Dedifferentiated amniotic fluid mesenchymal stem cell (primary cell): ENCODE results near the gene JPH2.
A peak's percentile ranks its signal among the peaks of the same experiment; 100 is the strongest.

Experiments
- DNase-seq: peaks from one replicate; pipeline ENCODE4 v3.0.0-alpha.2; 2016; ENCODE audit errors: extremely low spot score

The JPH2 gene

DNA sequence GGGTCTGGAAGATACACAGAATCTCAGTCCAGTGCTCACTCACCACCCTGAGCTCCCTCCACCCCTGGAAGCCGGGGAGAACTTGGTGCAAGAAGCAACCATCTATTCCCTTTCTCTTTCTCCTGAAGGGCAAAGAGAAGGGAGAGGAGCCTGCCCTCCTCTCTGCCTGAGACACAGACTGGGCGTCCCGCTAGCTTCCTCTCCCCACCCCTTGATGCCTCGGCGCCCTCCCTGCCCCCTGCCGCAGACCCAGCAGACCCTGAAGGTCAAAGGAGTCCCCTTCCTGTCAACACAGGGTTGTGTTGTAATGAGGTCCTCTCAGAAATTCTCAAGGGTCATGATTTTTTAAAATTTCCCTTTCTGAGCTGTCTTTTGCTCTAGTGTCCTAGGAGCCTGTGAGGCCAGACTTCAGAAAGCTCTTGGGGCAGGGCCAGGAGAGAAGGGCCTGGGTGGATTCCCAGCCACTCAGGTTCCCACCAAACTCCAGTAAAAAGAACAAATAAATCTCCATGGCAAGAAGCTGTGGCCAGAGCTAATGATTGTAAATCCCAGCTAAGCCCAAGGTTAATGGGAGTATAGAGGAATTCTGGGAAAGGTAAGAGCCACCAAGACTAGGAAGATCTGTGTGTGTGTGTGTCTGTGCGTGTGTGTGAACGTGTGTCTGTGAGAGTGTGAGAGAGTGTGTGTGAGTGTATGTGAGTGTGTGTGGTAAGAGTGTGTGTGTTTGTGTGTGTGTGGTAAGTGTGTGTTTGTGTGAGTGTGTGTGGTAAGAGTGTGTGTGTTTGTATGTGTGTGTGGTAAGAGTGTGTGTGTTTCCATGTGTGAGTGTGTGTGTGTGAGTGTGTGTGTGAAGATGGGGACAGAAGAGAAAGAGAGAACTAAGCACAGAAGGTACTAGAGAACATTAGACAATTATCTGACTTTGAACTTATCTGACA, 1.1 kb upstream of the JPH2 start:
- no peak for DNase-seq

DNA sequence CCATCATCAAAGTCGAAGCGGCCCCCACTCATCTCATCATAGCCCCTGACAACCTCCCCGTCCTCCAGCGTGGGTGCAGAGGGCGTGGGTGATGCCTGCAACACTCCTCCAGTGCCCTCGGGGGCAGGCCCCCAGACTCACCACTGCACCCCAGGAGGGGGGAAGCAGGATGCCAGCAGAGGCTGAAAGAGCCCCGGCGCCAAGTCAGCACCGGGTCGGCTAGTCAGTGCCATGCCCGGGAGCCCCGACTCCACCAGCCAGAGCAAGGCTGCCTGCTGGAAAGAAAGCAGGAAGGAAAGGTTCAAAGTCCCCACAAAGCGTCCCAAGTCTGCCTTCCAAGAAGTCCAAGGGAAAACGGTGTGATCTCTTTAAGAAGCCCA, 324 bp downstream of the JPH2 start:
- no peak for DNase-seq

DNA sequence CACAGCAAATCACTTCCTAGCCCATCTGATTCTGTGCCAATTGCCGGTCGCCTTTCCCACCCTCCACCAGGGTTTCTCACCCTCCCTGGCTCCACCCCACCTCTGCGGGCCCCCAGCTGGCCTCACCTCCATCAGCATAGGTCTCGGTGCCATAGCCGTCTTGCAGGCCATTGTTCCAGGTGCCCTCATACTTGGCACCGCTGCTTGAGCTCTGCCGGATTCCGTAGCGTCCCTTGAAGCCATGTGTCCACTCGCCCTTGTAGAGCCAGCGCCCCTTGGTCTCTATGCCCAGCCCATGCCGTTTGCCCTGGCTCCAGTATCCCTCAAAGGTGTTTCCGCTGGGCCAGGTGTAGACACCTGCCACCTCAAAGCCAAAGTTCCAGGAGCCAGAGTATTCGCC, 787 bp downstream of the JPH2 start:
- DNase-seq, result no peak

DNA sequence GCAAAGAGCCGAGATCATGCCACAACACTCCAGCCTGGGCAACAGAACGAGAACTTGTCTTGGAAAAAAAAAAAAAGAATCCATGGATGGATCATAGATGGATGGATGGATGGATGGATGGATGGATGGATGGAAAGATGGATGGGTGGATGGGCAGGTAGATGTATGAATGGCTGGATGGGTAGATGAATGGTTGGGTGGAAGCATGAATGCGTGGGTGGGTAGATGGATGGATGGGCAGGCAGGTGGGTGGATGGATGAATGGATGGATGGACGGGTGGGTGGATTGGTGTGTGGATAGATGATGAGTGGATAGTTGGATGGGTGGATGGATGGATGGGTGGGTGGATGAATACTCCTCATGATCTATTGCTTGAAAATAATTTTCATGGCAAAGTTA, 1.4 kb downstream of the JPH2 start:
- no peak for DNase-seq

DNA sequence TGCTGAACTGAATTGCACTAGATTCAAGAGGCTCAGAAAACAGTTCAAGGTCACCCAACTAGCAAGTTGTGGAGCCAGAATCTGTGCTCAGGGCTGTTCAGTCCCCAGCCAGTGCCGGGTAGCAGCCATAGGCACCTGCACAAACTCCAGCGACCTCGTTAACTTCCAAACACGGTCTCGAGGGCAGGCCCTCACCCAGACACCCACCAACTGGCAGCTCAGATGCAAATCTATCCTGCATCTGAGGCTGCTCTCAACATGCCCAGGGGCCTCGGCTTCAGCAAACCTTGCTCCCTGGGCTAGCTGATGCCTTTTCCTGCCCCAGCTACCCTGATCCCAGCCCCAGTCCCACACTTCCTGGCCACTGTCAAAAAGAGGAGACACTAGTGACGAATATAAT, 3.7 kb downstream of the JPH2 start:
- DNase-seq, result no peak

DNA sequence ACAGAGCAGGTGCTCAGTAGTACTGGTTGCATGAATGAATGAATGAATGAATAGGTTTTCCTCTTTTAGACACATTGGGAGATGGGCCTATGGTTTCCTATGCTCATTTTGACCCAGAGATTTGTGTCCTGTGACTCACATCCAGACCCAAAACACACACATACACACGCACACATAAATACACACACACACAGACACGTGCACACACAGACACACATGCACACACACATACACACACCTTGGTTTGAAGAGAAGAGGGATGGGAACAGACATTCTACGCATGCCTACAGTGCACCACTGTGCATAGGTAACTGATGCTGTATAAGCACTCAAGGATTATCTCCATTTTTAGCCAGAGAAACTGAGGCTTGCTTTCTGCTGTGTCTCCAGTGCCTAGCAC, 4.1 kb downstream of the JPH2 start:
- no peak for DNase-seq

DNA sequence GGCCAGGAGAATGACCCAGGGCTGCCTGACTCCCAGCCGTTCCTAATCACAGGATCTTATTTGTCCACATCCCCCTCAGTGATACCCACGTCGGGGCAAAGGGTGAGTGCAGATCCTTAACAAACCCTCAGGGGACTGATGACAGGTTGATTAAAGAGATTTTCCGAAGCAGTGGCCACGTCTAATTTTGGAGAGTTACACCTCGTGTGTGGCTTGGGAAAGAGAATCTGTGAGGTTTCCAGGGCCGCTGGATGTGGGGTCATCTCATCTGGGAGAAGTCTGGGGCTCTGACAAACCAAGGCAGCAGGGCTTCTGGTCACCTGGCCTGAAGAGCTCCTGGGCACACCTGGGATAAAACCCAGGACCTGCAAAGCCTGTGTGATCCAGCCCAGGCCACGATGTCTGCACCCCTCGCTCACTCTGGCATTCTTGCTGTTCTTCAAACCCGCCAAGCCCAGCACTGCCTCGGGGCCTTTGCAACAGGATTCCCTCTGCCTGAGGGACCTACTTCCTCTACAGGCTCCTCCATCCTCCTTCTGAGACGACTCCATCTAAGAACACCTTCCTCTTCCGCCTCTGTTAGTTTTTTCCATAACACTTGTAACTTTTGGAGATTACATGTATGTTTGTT, 4.7 kb downstream of the JPH2 start:
- no peak for DNase-seq

DNA sequence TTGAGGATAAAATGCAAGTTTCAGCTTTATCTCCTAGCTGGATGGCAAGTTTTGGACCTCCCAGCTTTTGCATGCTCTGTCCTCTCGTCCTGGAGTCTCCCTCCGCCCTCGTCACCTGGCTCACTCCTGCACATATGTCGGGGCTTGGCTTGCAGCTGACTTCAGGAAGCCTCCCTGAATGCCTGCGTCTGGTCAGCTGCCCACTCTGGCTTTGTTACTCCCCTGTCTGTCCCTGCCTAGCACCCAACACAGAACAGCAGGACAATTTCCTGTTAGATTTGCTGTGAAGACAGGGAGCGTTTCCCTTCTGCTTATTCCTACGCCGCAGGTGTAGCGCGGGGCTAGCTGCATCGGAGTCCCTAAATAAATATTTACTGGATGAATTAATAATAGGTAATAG, 5.4 kb downstream of the JPH2 start:
- DNase-seq, result no peak

DNA sequence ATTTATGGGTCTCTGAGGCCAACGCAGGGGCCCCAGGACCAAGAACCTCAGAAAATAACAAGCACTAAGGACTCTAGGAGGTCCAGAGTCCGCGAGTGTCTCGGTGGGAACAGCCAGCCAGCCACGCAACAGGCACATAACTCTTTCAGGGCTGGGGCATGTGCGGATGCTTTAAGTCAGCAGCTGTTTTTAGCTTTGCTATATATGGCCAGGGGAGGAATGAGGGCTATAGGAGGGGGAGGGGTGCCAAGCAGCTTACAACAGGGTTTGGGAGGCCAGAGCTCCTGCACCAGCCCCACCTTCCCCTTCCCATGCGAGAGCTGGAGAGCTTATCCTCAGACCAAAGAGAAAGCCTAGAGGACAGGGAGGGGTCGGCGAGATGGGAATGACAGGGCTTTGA, 6.2 kb downstream of the JPH2 start:
- no peak for DNase-seq

DNA sequence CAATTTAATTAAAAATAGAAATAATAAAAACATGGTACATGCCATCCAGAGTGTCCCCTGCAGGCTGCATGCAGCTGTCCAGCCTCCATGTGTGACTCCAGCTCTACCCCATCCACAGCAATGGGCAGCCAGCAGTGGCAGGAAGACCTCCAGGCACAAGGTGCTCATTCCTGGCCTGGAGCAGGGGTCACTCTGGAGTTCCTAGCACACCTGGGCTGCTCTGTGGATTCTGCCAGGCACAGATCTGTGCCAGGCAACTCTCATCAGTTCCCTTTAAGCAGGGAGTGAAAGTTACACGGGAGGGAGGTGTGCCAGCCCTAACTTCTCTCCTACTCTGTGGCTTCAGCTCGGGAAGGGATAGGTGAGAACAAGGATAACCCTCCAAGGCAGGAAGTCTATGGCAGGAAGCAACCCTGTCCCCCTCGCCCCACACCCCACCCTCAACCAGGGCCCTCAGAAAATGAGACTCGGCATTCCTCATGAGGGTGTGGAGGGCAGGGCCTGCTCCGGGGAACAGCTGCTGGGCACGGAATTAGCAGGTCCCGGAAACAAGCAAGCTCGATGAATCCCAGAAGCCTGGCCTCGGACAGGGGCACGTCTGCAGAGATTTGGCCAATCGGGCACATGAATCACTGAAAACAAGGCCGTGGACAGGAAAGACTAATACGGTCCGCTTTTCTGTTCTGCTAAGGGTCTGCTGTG, 10.0 kb downstream of the JPH2 start:
- peak; percentile 47 for DNase-seq

DNA sequence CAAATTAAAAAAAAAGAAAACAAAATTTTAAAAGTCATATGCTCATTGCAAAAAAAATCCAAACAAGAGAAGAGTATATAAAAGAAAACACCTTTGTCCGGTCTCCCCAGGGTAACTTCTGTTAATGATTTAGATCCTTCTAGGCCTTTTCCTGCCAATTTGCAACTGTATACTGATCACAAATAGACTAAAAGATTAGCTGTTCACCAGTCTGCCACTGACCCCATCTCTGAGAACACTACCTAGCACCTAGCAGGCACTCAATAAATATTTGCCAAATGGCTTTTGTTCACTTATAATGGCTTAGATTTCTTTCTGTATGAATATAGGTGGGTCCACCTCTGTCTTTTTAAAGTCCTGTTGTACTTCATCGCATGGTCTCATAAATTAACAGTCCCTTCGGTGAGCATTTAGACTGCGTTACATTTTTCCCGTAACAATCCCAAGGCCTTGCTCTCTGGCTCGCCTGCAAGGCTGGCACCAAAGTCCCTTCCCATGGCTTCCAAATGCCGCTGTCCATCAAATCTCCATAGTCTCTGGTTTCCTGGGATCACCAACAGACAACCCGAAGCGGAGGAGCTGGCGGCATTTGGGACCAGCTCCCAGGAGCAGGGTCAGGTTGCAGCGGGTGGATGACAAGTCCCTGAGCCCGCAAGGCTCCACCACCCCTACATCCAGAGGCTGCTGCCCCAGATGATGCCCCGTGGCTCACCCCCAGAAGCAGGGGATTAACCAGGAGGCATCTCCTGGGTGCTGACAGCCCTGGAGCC, 11.8 kb downstream of the JPH2 start:
- no peak for DNase-seq

DNA sequence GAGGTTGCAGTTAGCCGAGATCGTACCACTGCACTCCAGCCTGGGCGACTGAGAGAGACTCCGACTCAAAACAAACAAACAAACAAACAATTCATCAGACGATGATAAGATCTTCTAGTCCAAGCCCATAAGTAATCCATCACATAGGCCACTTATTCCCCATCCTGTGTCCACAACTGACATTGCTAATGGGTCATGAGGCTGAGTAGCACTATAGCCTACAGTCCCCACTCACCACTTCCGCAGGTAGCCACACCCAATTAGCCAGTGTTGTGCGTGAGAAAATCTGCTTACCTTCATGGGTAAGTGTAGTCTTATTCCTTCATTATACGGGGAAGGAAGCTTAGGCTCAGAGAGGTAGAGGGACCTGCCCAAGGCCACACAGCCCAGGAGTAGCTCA, 13.1 kb downstream of the JPH2 start:
- DNase-seq, result no peak

DNA sequence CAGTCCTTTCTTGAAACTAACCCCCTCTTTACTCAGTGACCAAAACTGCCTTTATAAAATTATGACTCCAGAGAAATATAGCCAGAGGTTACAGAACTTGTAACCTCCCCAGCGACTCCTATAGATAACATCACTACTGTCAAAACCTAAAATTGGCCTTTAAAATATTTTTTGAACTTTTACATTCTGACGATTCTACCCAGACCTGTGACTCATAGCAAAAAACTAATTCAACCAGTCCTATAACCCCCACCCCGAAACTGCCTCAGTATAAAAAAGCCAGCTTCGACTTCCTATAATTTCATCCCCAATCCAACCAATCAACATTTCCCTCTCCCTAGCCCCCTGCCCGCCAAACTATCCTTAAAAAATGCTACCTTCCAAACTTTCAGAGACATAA, 13.9 kb downstream of the JPH2 start:
- DNase-seq, result no peak

DNA sequence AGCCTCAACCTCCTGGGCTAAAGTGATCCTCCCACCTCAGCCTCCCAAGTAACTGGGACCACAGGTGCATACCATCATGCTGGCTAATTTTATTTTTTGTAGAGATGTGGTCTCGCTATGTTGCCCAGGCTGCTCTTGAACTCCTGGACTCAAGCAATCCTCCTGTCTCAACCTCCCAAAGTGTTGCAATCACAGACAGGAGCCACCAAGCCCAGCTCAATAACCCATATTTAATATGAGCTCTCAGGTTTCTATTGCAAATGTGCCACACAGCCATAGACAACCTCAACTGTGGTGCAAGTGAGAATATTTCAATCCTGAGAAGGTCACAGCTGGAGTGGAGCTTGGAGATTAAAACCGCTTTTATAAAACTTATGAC, 14.4 kb downstream of the JPH2 start:
- no peak for DNase-seq

DNA sequence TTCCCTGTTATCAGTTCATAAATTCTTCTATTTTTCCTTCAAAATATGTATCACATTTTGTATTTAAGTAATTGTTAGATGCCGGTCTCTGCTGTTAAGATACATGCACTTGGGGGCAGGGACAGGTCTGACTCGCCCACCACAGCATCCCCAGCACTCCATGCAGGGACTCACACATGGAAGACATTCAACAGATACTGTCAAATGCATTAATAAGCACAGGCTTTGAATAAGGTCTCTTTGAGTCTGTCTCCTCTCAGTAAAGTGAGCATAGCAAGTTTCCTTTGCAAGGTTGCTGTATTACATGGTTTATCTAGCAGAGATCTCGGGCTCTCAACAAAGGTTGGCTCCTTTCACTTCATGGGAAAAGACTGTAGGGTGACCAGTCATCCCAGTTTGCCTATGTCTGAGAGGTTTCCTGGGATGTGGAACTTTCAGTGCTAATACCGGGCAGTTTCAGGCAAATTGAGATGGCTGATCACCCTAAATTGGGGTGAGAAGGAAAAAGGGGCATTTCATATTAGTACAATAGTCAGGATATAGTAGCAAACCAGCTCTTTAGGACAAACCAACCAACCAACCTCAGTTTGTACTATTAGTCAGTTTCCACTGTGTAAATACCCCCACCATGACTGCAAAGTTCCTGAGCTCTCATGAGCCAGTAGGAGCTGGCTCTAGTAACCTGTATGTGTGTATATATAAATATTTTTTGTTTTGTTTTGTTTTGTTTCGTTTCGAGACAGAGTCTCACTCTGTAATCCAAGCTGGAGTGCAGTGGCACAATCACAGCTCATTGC, 15.0 kb downstream of the JPH2 start:
- DNase-seq, result no peak

DNA sequence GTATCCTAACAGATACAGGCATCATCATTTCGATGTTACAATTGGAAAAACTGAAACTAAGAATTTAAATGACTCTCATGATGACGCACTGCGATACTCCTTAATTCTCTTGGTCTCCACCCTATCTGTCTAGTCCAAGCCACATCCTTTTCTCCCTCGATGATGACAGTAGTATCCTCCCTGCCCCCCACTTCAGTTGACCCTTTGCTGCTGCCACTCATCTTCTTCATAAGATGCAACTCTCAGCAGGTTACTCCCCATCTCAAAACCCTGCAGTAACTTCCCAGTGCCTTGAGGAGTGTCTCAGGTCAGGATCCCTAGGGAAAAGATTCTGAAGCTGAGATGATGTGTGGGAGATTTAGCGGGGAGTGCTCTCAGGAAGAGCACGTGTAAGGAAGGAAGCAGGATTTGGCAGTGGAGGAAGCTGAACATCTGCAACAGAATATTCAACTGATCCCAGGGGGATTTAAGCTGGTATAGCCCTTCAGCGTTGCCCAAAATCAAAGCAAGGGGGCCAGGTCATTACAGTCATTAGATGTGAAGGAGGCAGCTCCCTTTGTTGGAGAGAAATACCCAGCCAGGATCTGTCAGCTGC, 16.1 kb downstream of the JPH2 start:
- no peak for DNase-seq

DNA sequence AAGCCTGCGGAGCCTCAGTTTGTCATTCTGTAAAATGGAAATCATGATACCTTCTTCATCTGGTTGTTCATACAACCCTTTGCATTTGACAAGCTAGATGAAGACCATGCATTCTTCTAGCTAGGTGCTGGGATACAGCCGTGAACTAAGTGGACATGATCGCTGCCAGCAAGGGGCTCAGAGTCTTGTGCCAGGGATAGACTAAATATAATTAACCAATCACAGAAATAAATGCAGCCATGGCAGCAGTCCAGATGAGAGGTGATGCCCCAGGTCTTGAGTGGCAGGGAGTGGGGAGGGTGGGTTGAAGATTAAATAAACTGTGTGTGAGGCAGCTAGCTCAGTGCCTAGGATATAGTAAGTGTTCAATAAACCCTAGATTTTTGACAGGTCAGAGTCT, 19.3 kb downstream of the JPH2 start:
- no peak for DNase-seq

DNA sequence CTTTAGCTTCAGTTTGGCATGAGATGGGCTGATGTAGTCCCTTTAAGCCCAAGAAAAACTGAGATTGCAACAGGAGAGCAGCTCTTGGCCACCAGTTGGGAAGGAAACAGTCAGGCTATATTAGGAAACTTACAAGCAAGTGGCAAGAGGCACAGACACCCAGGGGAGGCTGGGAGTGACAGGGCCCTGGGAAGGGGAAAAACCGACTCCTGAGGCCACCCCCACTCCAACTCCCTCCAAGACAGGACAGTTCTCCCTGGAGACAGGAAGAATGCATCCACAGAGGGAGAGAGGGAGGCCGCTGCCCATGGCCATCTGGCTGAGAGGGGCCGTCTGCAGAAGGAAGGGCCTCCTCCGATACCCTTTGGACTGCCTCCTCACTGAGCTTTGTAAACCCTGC, 20.5 kb downstream of the JPH2 start:
- DNase-seq, result peak; percentile 39

DNA sequence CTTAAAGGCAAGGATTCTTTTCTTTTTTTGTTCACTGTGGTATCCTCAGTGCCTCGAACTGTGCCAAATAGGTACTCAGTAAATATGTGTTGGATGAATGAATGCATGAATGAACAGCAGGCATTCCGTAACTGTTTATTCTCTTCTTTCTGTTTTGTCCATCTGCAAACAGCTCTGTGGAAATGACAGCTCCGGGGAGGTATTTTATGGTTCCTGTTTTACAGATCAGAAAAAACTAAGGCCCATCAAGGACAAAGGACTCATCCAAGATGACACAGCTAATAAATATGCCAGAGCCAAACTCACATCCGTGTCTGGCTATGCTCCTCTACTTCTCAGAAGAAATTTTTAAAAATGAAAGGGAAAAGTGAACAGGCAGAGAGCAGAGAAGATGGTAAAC, 21.0 kb downstream of the JPH2 start:
- no peak for DNase-seq

DNA sequence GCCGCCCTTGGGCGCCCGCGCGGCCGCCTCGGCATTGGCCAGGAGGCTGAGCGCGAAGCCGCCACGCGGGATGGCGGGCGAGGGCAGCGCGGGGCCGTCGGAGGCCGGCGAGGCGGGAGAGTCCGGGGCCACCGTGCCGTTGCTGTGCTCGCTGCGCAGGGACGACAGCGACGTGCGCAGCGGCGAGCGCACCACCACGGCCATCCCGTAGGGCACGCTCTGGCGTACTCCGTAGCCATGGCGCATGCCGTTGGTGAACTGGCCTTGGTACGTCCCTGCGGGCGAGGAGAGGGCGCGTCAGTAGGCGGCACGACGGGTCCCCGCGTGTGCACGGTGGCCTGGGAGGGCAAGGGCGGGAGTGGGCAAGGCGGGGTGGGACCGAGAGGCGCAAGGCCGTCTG, 26.9 kb downstream of the JPH2 start:
- DNase-seq, result no peak

DNA sequence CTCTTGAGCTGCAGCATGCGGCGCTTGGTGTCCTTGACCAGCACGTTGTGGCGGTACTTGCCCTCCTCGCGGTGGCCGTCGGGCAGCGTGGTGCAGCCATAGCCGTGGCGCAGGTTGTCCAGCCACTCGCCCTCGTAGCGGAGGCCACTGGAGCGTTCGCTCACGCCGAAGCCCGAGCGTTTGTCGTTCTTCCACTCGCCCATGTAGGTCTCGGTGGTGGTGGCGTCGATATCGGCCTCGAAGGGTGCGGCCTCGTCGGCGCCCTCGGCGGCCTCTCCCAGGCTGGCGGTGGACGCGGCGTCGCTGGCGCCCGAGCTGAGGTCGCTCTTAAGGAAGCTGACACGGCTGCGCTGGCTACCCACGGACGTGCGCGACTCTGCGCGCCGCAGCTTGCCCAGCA, 27.3 kb downstream of the JPH2 start:
- no peak for DNase-seq
